CD8-positive, alpha-beta memory T cell (primary cell): Measurements from ENCODE around the gene SGPP1. TPM values are rescaled to one million over a fixed set of nuclear protein-coding genes. Genes with fewer than 3 reads are reported as not detected.
"Not testable (repeated sequence)": the region's sequence is repeated elsewhere in the genome, so short reads cannot be mapped to it uniquely, and the experiment has no call there.

ENCODE experiments used
- CTCF ChIA-PET: fragments of 350-600 bp; sonication (Branson Sonifier 250); formaldehyde crosslinking; loops from one replicate; lab custom pipeline; 2021; ENCODE audit warnings: antibody characterized with exemption; lab: Charles Lee
- POLR2A ChIA-PET: fragments of 350-600 bp; sonication (Branson Sonifier 250); formaldehyde crosslinking; loops from one replicate; lab custom pipeline; 2021; ENCODE audit warnings: antibody characterized with exemption; lab: Charles Lee
- DNase-seq, 5 donors: peaks; one replicate each; pipeline versions ENCODE4 v3.0.0 to v3.0.0-alpha.2; 2020 to 2022; ENCODE audit warnings: mixed read lengths in 1 of 5
- H3K27ac ChIP-seq: one replicate; pipeline ENCODE4 v1.7.0; 2013; ENCODE audit warnings: low read depth, mild to moderate bottlenecking, low read length, moderate library complexity
- H3K27me3 ChIP-seq: 2 replicates; pipeline ENCODE4 v1.7.0; 2013; ENCODE audit warnings: low read length, mild to moderate bottlenecking; ENCODE audit not compliant: insufficient read depth, poor library complexity, severe bottlenecking
- H3K36me3 ChIP-seq: 2 replicates; pipeline ENCODE4 v1.7.0; 2013; ENCODE audit warnings: mild to moderate bottlenecking, low read length, moderate library complexity; ENCODE audit not compliant: insufficient read depth
- H3K4me1 ChIP-seq: 2 replicates; pipeline ENCODE4 v1.7.0; 2013; ENCODE audit warnings: mild to moderate bottlenecking, low read length, moderate library complexity; ENCODE audit not compliant: insufficient read depth
- H3K4me3 ChIP-seq: 2 replicates; pipeline ENCODE4 v1.7.0; 2013; ENCODE audit warnings: mild to moderate bottlenecking, low read length
- H3K9me3 ChIP-seq: 2 replicates; pipeline ENCODE4 v1.7.0; 2013; ENCODE audit warnings: mild to moderate bottlenecking, low read length
- H3K27ac Mint-ChIP-seq, 8 donors: one replicate each; pipeline ENCODE4 v1.8.0; 2020 to 2021; ENCODE audit warnings: mixed read lengths in 8 of 8, mild to moderate bottlenecking in 6 of 8, inconsistent platforms in 3 of 8, moderate library complexity in 3 of 8
- H3K27me3 Mint-ChIP-seq, 2 donors: one replicate each; pipeline ENCODE4 v1.8.0; 2020 to 2021; ENCODE audit warnings: mixed read lengths in 2 of 2, mild to moderate bottlenecking in 1 of 2, moderate library complexity in 1 of 2
- H3K36me3 Mint-ChIP-seq, 3 donors: one replicate each; pipeline ENCODE4 v1.8.0; 2020 to 2021; ENCODE audit warnings: mixed read lengths in 3 of 3, inconsistent platforms in 1 of 3, mild to moderate bottlenecking in 1 of 3
- H3K4me1 Mint-ChIP-seq, 3 donors: one replicate each; pipeline ENCODE4 v1.8.0; 2020 to 2021; ENCODE audit warnings: mixed read lengths in 3 of 3, inconsistent platforms in 1 of 3, mild to moderate bottlenecking in 1 of 3
- H3K4me3 Mint-ChIP-seq, 7 donors: one replicate each; pipeline ENCODE4 v1.8.0; 2020 to 2021; ENCODE audit warnings: mixed read lengths in 7 of 7, mild to moderate bottlenecking in 6 of 7, moderate library complexity in 4 of 7, inconsistent platforms in 2 of 7
- H3K9me3 Mint-ChIP-seq, 5 donors: one replicate each; pipeline ENCODE4 v1.8.0; 2020 to 2022; ENCODE audit warnings: mixed read lengths in 5 of 5, mild to moderate bottlenecking in 3 of 5, moderate library complexity in 2 of 5, inconsistent platforms in 1 of 5
- polyA plus RNA-seq: library from polyadenylated mRNA; unstranded; fragments of 300-500 nt; fragmentation: Illumina TruSeq; gene quantifications from one replicate; pipeline ENCODE4 v1.2.3, GENCODE V29; 2021
- total RNA-seq, 2 experiments: library from RNA; stranded (reverse); gene quantifications; one replicate each; pipeline ENCODE4 v1.2.3, GENCODE V29; 2021

The SGPP1 gene
- total and polyA plus RNA-seq, 3 experiments from 2014 or later = 12.4 to 15.1 (median 13.9) TPM

- Histone ChIP-seq H3K36me3 (no peaks in the 10 kb centered on the region), H3K9me3 (no peaks in the 10 kb centered on the region), H3K4me3 (peak overlapping the region; percentile 76), H3K27me3 (no peaks in the 10 kb centered on the region), H3K4me1 (peaks cover 20% of the 10 kb centered on the region), H3K27ac (peak overlapping the region; percentile 95)
- Mint-ChIP-seq H3K36me3 (peaks cover 0 to 27% (median 5%) of the 10 kb centered on the region in 3 donors), H3K27me3 (peaks cover 0 to 2% of the 10 kb centered on the region in 2 donors), H3K4me3 (peak overlapping the region; percentile 82 to 98 (median 86)), H3K27ac (peak overlapping the region in 7 of 8 donors; percentile 89 to 100 (median 94)), H3K4me1 (peaks cover 25 to 46% (median 34%) of the 10 kb centered on the region in 3 donors), H3K9me3 (no peaks in the 10 kb centered on the region)
- no peak for DNase-seq
- CTCF ChIA-PET = interaction anchor here (0.8 to 2.9 kb wide), 8 partner anchors 9 to 660 kb away, joined by 3 to 23 read pairs (median 4); partner anchors contain the start of genes PPP2R5E and SGPP1
- POLR2A ChIA-PET = interaction anchor here (0.6 to 2.7 kb wide), 4 partner anchors 8 to 1346 kb away, joined by 5 to 47 read pairs (median 18); partner anchors contain the start of genes PPP2R5E and SGPP1
These were observed 85.0 kb downstream of the SGPP1 start for GRCh38 chr14:63642656-63643382.

- Histone ChIP-seq H3K36me3 (no peaks in the 10 kb centered on the region), H3K27me3 (no peaks in the 10 kb centered on the region), H3K4me3 (peak overlapping the region; percentile 76), H3K9me3 (no peaks in the 10 kb centered on the region), H3K27ac (peak overlapping the region; percentile 95), H3K4me1 (peaks cover 20% of the 10 kb centered on the region)
- Mint-ChIP-seq H3K4me1 (peaks cover 27 to 49% (median 34%) of the 10 kb centered on the region in 3 donors), H3K27me3 (peaks cover 0 to 2% of the 10 kb centered on the region in 2 donors), H3K27ac (peak overlapping the region; percentile 89 to 100 (median 94)), H3K36me3 (peaks cover 0 to 30% (median 6%) of the 10 kb centered on the region in 3 donors), H3K9me3 (no peaks in the 10 kb centered on the region), H3K4me3 (peak overlapping the region; percentile 82 to 98 (median 86))
- ChIA-PET CTCF (interaction anchor here (1.1 to 2.9 kb wide), 7 partner anchors 10 to 661 kb away, joined by 3 to 23 read pairs (median 4); partner anchors contain the start of genes PPP2R5E and SGPP1), POLR2A (interaction anchor here (0.6 to 2.7 kb wide), 7 partner anchors 8 to 1347 kb away, joined by 3 to 47 read pairs (median 5); partner anchors contain the start of genes PPP2R5E and SGPP1)
- DNase-seq = peak; percentile 59 to 93 (median 90)
These were observed 85.6 kb downstream of the SGPP1 start for GRCh38 chr14:63642229-63642611.

GRCh38 chr14:63641473-63642228 lies 86.2 kb downstream of the SGPP1 start, which contains the start of gene WDR89:
WDR89 (minus strand) TSS chr14:63641871; CDS start chr14:63599942, 41,929 bp downstream.
- peak within 1 kb of the TSS; percentile 86 for H3K4me3 ChIP-seq
- Mint-ChIP-seq H3K27ac (peak within 1 kb of the TSS; percentile 89 to 100 (median 94)), H3K4me3 (peak within 1 kb of the TSS; percentile 82 to 98 (median 86)), H3K9me3 (peaks cover 0 to 2% (median 0%) of the 10 kb centered on the region in 5 donors), H3K4me1 (peaks cover 31 to 55% (median 40%) of the 10 kb centered on the region in 3 donors), H3K36me3 (peaks cover 4 to 34% (median 9%) of the 10 kb centered on the region in 3 donors), H3K27me3 (peaks cover 0 to 2% of the 10 kb centered on the region in 2 donors)
- H3K4me1 ChIP-seq = peaks cover 20% of the 10 kb centered on the region
- CTCF ChIA-PET = interaction anchor here (0.8 to 2.9 kb wide), 9 partner anchors 10 to 661 kb away, joined by 3 to 23 read pairs (median 4); partner anchors contain the start of genes PPP2R5E and SGPP1
- no peaks in the 10 kb centered on the region for H3K9me3 ChIP-seq
- POLR2A ChIA-PET = interaction anchor here (0.5 to 2.7 kb wide), 11 partner anchors 8 to 863 kb away, joined by 3 to 47 read pairs (median 3); partner anchors contain the start of genes PPP2R5E, SGPP1 and ZBTB1
- no peaks in the 10 kb centered on the region for H3K36me3 ChIP-seq
- H3K27ac ChIP-seq = peak within 1 kb of the TSS; percentile 95
- peak; percentile 92 to 98 (median 97) for DNase-seq
- no peaks in the 10 kb centered on the region for H3K27me3 ChIP-seq

GRCh38 chr14:63638493-63638892 lies 89.4 kb downstream of the SGPP1 start:
- POLR2A ChIA-PET = interaction anchor here (0.7 kb wide), 2 partner anchors 11 to 225 kb away, joined by 3 read pairs; no protein-coding TSS in a partner anchor
- H3K36me3 ChIP-seq = no peaks in the 10 kb centered on the region
- H3K27me3 ChIP-seq = no peaks in the 10 kb centered on the region
- Mint-ChIP-seq H3K27me3 (peaks cover 0 to 2% of the 10 kb centered on the region in 2 donors), H3K4me1 (peaks cover 49 to 74% (median 58%) of the 10 kb centered on the region in 3 donors), H3K4me3 (peak overlapping the region in 4 of 7 donors; percentile 3 to 86 (median 22)), H3K36me3 (peaks cover 17 to 47% (median 24%) of the 10 kb centered on the region in 3 donors), H3K9me3 (peaks cover 0 to 14% (median 10%) of the 10 kb centered on the region in 5 donors), H3K27ac (peak overlapping the region in 7 of 8 donors; percentile 0 to 92 (median 47))
- H3K4me1 ChIP-seq = peaks cover 20% of the 10 kb centered on the region
- no peak overlapping the region for H3K4me3 ChIP-seq
- no peaks in the 10 kb centered on the region for H3K9me3 ChIP-seq
- DNase-seq = no peak
- no peak overlapping the region for H3K27ac ChIP-seq
- CTCF ChIA-PET = interaction anchor here (1.0 kb wide), 1 partner anchor 15 kb away, joined by 3 read pairs; no protein-coding TSS in a partner anchor

GRCh38 chr14:63636094-63636635 lies 91.7 kb downstream of the SGPP1 start:
- H3K9me3 ChIP-seq, H3K27me3 ChIP-seq, H3K27ac ChIP-seq, H3K4me1 ChIP-seq, DNase-seq, H3K36me3 ChIP-seq, POLR2A ChIA-PET, H3K27me3 Mint-ChIP-seq, H3K4me3 ChIP-seq, CTCF ChIA-PET: not testable (repeated sequence)
- Mint-ChIP-seq H3K4me1 (peaks cover 56 to 75% (median 67%) of the 10 kb centered on the region in 3 donors), H3K27ac (peak overlapping the region in 3 of 8 donors; percentile 16 to 21 (median 17)), H3K9me3 (peaks cover 0 to 14% (median 10%) of the 10 kb centered on the region in 5 donors), H3K36me3 (peaks cover 19 to 36% (median 24%) of the 10 kb centered on the region in 3 donors), H3K4me3 (peak overlapping the region in 1 of 7 donors; percentile 9)

Other genes starting within 250 kb of the SGPP1 start
- gene PPP2R5E, start 184.7 kb downstream of the SGPP1 start, total RNA-seq = 10 to 100 TPM; 55.0 to 56.5 TPM
- gene PPP2R5E, start 184.7 kb downstream of the SGPP1 start, polyA plus RNA-seq = 39.3 TPM
- gene WDR89, start 86.2 kb downstream of the SGPP1 start, total RNA-seq = 10 to 100 TPM; 28.9 to 30.6 TPM
- 18.3 TPM for gene WDR89, start 86.2 kb downstream of the SGPP1 start, polyA plus RNA-seq
- 10 to 100 TPM; 45.2 to 45.6 TPM for gene SYNE2, start 124.9 kb upstream of the SGPP1 start, total RNA-seq
- 104 TPM for gene SYNE2, start 124.9 kb upstream of the SGPP1 start, polyA plus RNA-seq